ENCODE measurements around the gene MYMX.
"Not testable (repeated sequence)": the region's sequence is repeated elsewhere in the genome, so short reads cannot be mapped to it uniquely, and the experiment has no call there.

MYMX gene

GRCh38 chr6:44228031-44228430 is 11.3 kb downstream of the MYMX start:
- H3K36me3 Mint-ChIP-seq (ENCODE audit: low read depth): peaks cover 14% of the 10 kb centered on the region
- no peak for DNase-seq (ENCODE audit: low spot score)
- H3K27ac Mint-ChIP-seq: no peak overlapping the region

GRCh38 chr6:44228433-44228832 is 11.7 kb downstream of the MYMX start:
- no peaks in the 10 kb centered on the region for H3K27me3 Mint-ChIP-seq (ENCODE audit: low read depth)
- no peak overlapping the region for H3K27ac Mint-ChIP-seq
- H3K4me3 Mint-ChIP-seq: no peak overlapping the region
- peaks cover 14% of the 10 kb centered on the region for H3K36me3 Mint-ChIP-seq (ENCODE audit: low read depth)
- no peak for DNase-seq (ENCODE audit: low spot score)
- no peaks in the 10 kb centered on the region for H3K9me3 Mint-ChIP-seq
- H3K4me1 Mint-ChIP-seq (ENCODE audit: low read depth): peaks cover 16% of the 10 kb centered on the region

More at GRCh38 chr6:44228031-44228430, 11.3 kb downstream of the MYMX start:
- Mint-ChIP-seq H3K4me1 (ENCODE audit: low read depth) (peaks cover 17% of the 10 kb centered on the region), H3K9me3 (no peaks in the 10 kb centered on the region), H3K27me3 (ENCODE audit: low read depth) (no peaks in the 10 kb centered on the region), H3K4me3 (no peak overlapping the region)

- DNase-seq (ENCODE audit: low spot score): no peak
- Mint-ChIP-seq H3K36me3 (ENCODE audit: low read depth) (peaks cover 14% of the 10 kb centered on the region), H3K4me3 (no peak overlapping the region), H3K4me1 (ENCODE audit: low read depth) (peaks cover 16% of the 10 kb centered on the region), H3K9me3 (no peaks in the 10 kb centered on the region), H3K27me3 (ENCODE audit: low read depth) (no peaks in the 10 kb centered on the region), H3K27ac (no peak overlapping the region)
Measured at GRCh38 chr6:44228836-44229235, 12.1 kb downstream of the MYMX start.

GRCh38 chr6:44229376-44230033 is 12.8 kb downstream of the MYMX start:
- no peak for DNase-seq (ENCODE audit: low spot score)
- Mint-ChIP-seq H3K36me3 (ENCODE audit: low read depth) (peaks cover 14% of the 10 kb centered on the region), H3K27ac (no peak overlapping the region), H3K4me1 (ENCODE audit: low read depth) (peaks cover 12% of the 10 kb centered on the region), H3K9me3 (no peaks in the 10 kb centered on the region), H3K27me3 (ENCODE audit: low read depth) (no peaks in the 10 kb centered on the region), H3K4me3 (no peak overlapping the region)

- Mint-ChIP-seq H3K4me3 (no peak overlapping the region), H3K4me1 (ENCODE audit: low read depth) (peaks cover 6% of the 10 kb centered on the region), H3K27ac (no peak overlapping the region), H3K9me3 (no peaks in the 10 kb centered on the region), H3K36me3 (ENCODE audit: low read depth) (peaks cover 14% of the 10 kb centered on the region), H3K27me3 (ENCODE audit: low read depth) (no peaks in the 10 kb centered on the region)
- DNase-seq (ENCODE audit: low spot score): no peak
Measured at GRCh38 chr6:44230034-44230675, 13.4 kb downstream of the MYMX start.

GRCh38 chr6:44231426-44231825 is 14.7 kb downstream of the MYMX start:
- H3K4me1 Mint-ChIP-seq (ENCODE audit: low read depth); H3K27me3 Mint-ChIP-seq (ENCODE audit: low read depth); DNase-seq (ENCODE audit: low spot score); H3K4me3 Mint-ChIP-seq; H3K27ac Mint-ChIP-seq; H3K9me3 Mint-ChIP-seq: not testable (repeated sequence)
- H3K36me3 Mint-ChIP-seq (ENCODE audit: low read depth): peaks cover 14% of the 10 kb centered on the region

- Mint-ChIP-seq H3K4me1 (ENCODE audit: low read depth) (peaks cover 6% of the 10 kb centered on the region), H3K27me3 (ENCODE audit: low read depth) (no peaks in the 10 kb centered on the region), H3K4me3 (no peak overlapping the region), H3K27ac (peak overlapping the region; percentile 27), H3K9me3 (no peaks in the 10 kb centered on the region), H3K36me3 (ENCODE audit: low read depth) (peaks cover 14% of the 10 kb centered on the region)
- no peak for DNase-seq (ENCODE audit: low spot score)
Measured at GRCh38 chr6:44232676-44233566, 16.2 kb downstream of the MYMX start.

- Mint-ChIP-seq H3K9me3 (no peaks in the 10 kb centered on the region), H3K27me3 (ENCODE audit: low read depth) (no peaks in the 10 kb centered on the region), H3K27ac (peak overlapping the region; percentile 27), H3K36me3 (ENCODE audit: low read depth) (peaks cover 14% of the 10 kb centered on the region), H3K4me3 (no peak overlapping the region), H3K4me1 (ENCODE audit: low read depth) (peaks cover 10% of the 10 kb centered on the region)
- DNase-seq (ENCODE audit: low spot score): no peak
Measured at GRCh38 chr6:44233567-44234100, 16.9 kb downstream of the MYMX start.

GRCh38 chr6:44234101-44235025 is 17.6 kb downstream of the MYMX start:
- Mint-ChIP-seq H3K36me3 (ENCODE audit: low read depth) (peaks cover 14% of the 10 kb centered on the region), H3K9me3 (no peaks in the 10 kb centered on the region), H3K4me3 (no peak overlapping the region), H3K4me1 (ENCODE audit: low read depth) (peaks cover 10% of the 10 kb centered on the region), H3K27me3 (ENCODE audit: low read depth) (no peaks in the 10 kb centered on the region), H3K27ac (no peak overlapping the region)
- no peak for DNase-seq (ENCODE audit: low spot score)

GRCh38 chr6:44235269-44235668 is 18.5 kb downstream of the MYMX start:
- Mint-ChIP-seq H3K36me3 (ENCODE audit: low read depth) (peaks cover 11% of the 10 kb centered on the region), H3K27ac (no peak overlapping the region), H3K4me1 (ENCODE audit: low read depth) (peaks cover 10% of the 10 kb centered on the region), H3K4me3 (no peak overlapping the region), H3K27me3 (ENCODE audit: low read depth) (no peaks in the 10 kb centered on the region), H3K9me3 (no peaks in the 10 kb centered on the region)
- no peak for DNase-seq (ENCODE audit: low spot score)

- Mint-ChIP-seq H3K27me3 (ENCODE audit: low read depth) (no peaks in the 10 kb centered on the region), H3K4me1 (ENCODE audit: low read depth) (peaks cover 10% of the 10 kb centered on the region), H3K36me3 (ENCODE audit: low read depth) (peaks cover 6% of the 10 kb centered on the region), H3K27ac (no peak overlapping the region), H3K9me3 (no peaks in the 10 kb centered on the region), H3K4me3 (no peak overlapping the region)
- no peak for DNase-seq (ENCODE audit: low spot score)
Measured at GRCh38 chr6:44235891-44236516, 19.3 kb downstream of the MYMX start.

GRCh38 chr6:44237021-44237812 is 20.5 kb downstream of the MYMX start:
- H3K27me3 Mint-ChIP-seq (ENCODE audit: low read depth): no peaks in the 10 kb centered on the region
- H3K4me1 Mint-ChIP-seq (ENCODE audit: low read depth): peaks cover 10% of the 10 kb centered on the region
- H3K9me3 Mint-ChIP-seq: no peaks in the 10 kb centered on the region
- peak overlapping the region; percentile 96 for H3K27ac Mint-ChIP-seq
- peak overlapping the region; percentile 91 for H3K4me3 Mint-ChIP-seq
- peaks cover 3% of the 10 kb centered on the region for H3K36me3 Mint-ChIP-seq (ENCODE audit: low read depth)
- DNase-seq (ENCODE audit: low spot score): peak; percentile 89

Data from T-helper 2 cell treated with Interferon-gamma antibody and Interleukin-4, amounts not matched to agents 5 μg/mL and 100 μg/mL, for 36 hours (primary cell).